Measurements from ENCODE around the gene SUN5.

GRCh38 chr20:32987044-32987825, 17.0 kb downstream of the SUN5 start:
- TF ChIP-seq CTCF (IDR thresholded peaks at IDR 0.05; ENCODE audit: extremely low read depth in 1 of 2, insufficient read depth in 1 of 2, low read depth in 1 of 2, low read length in 2 of 2) (no peak), POLR2AphosphoS5 (IDR thresholded peaks at IDR 0.05; ENCODE audit: insufficient read depth, low read depth, low read length) (no peak), POLR2A (IDR thresholded peaks at IDR 0.05; ENCODE audit: low read depth, low read length) (no peak)
